ENCODE measurements around the gene ARL6IP6.

- TF ChIP-seq, protein P1, sequence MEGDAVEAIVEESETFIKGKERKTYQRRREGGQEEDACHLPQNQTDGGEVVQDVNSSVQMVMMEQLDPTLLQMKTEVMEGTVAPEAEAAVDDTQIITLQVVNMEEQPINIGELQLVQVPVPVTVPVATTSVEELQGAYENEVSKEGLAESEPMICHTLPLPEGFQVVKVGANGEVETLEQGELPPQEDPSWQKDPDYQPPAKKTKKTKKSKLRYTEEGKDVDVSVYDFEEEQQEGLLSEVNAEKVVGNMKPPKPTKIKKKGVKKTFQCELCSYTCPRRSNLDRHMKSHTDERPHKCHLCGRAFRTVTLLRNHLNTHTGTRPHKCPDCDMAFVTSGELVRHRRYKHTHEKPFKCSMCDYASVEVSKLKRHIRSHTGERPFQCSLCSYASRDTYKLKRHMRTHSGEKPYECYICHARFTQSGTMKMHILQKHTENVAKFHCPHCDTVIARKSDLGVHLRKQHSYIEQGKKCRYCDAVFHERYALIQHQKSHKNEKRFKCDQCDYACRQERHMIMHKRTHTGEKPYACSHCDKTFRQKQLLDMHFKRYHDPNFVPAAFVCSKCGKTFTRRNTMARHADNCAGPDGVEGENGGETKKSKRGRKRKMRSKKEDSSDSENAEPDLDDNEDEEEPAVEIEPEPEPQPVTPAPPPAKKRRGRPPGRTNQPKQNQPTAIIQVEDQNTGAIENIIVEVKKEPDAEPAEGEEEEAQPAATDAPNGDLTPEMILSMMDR (IDR thresholded peaks at IDR 0.05; ENCODE audit: insufficient read depth, low read length, poor library complexity, severe bottlenecking): no peak
- no peak for TF ChIP-seq EZH2phosphoT487 (conservative IDR thresholded peaks at IDR 0.05; ENCODE audit: low read length)
These were observed 3.3 kb upstream of the ARL6IP6 start for GRCh38 chr2:152715112-152715511.
